Heart right ventricle (tissue), 16 donors: ENCODE measurements around the gene XNDC1N. TPM values are rescaled to one million over a fixed set of nuclear protein-coding genes. Genes with fewer than 3 reads are reported as not detected.

ENCODE experiments used
- ATAC-seq, 8 donors: fragments of 200-7000 bp; cut with Tn5 transposase; one replicate each; pipeline ENCODE4 v1.9.1; 2020; ENCODE audit warnings: mild to moderate bottlenecking in 8 of 8, moderate library complexity in 8 of 8, moderate number of reproducible peaks in 1 of 8
- DNase-seq, 2 donors: peaks; one replicate each; pipeline ENCODE4 v3.0.0-alpha.2; 2020
- H3K27ac ChIP-seq, 10 donors: fragments of 200-600 bp; sonication (generic) in 2 of 10; one replicate each; pipeline versions ENCODE4 v1.5.0 to v1.8.0; 2020 to 2022; ENCODE audit warnings: mild to moderate bottlenecking in 3 of 10
- H3K27me3 ChIP-seq, 7 donors: fragments of 200-600 bp; one replicate each; pipeline ENCODE4 v1.8.0; 2021 to 2022; ENCODE audit warnings: mild to moderate bottlenecking in 2 of 7
- H3K36me3 ChIP-seq, 9 donors: fragments of 200-600 bp; sonication (generic) in 1 of 9; one replicate each; pipeline versions ENCODE4 v1.5.0 to v1.8.0; 2020 to 2022; ENCODE audit warnings: mild to moderate bottlenecking in 2 of 9
- H3K4me1 ChIP-seq, 9 donors: fragments of 200-600 bp; sonication (generic) in 1 of 9; one replicate each; pipeline versions ENCODE4 v1.5.0 to v1.8.0; 2020 to 2022; ENCODE audit warnings: mild to moderate bottlenecking in 4 of 9
- H3K4me3 ChIP-seq, 10 donors: fragments of 200-600 bp; sonication (generic) in 2 of 10; one replicate each; pipeline versions ENCODE4 v1.5.0 to v1.8.0; 2020 to 2022; ENCODE audit warnings: mild to moderate bottlenecking in 7 of 10, moderate library complexity in 2 of 10
- H3K9me3 ChIP-seq, 11 donors: fragments of 200-600 bp in 10 of 11; sonication (generic) in 2 of 11; one replicate each; pipeline versions ENCODE4 v1.5.0 to v1.8.0; 2013 to 2022; ENCODE audit warnings: mild to moderate bottlenecking in 2 of 11, control low read depth in 1 of 11, moderate library complexity in 1 of 11
- CTCF ChIP-seq, 9 donors: fragments of 200-600 bp; sonication (generic) in 2 of 9; IDR thresholded peaks; one replicate each; pipeline versions ENCODE4 v1.5.0 to v1.8.0; 2021 to 2022; ENCODE audit warnings: antibody characterized with exemption in 9 of 9, mild to moderate bottlenecking in 5 of 9, moderate library complexity in 1 of 9
- WGBS, 2 donors: extraction: QIAGEN DNeasy Blood & Tissue Kit; methylation state at CpG; one replicate each; pipeline ENCODE4 v1.1.7; 2013; ENCODE audit warnings: inconsistent platforms in 1 of 2; 5-methylcytosine and 5-hydroxymethylcytosine counted together
- intact Hi-C, 10 donors: fragments of 100-400 bp; cut with DNase I; formaldehyde crosslinking; loops; one replicate each; pipeline versions ENCODE4 v1.11.1 to v1.14.2; 2022
- polyA plus RNA-seq, 2 donors: library from polyadenylated mRNA; stranded (reverse); fragments of 200-250 nt; gene quantifications; one replicate each; pipeline ENCODE4 v1.2.3, GENCODE V29; 2013
- total RNA-seq, 10 donors: library from RNA; stranded (reverse); fragmentation: NEBNext Ultra II Directional in 3 of 10; extraction: Animal tissue kit (Norgen Biotek cat#: 25700) in 3 of 10; gene quantifications; one replicate each; pipeline versions ENCODE4 v1.2.1 to v1.2.4, GENCODE V29; 2021 to 2023
- donor health status: Arrhythmogenic right ventricular cardiomyopathy.
- donor health status: ischemic (EF 13 %, LVEDD 7.1; RV severe dilation, severe dysfunction).
- donor health status: healthy with polysubstance abuse.
- donor health status: DM: no; HTN: yes; CAD: no.
- donor health status: DM: no; HTN: no; CAD: no.
- donor health status: ischemic (EF 25% LVEDD 6.9; RV normal size, moderate dysfunction).
- donor health status: ischemic (EF 25% LVEDD 5.7; RV mildly dilated, moderate dysfunction).
- donor health status: healthy.
- donor health status: DM: yes; HTN: yes; CAD: no.
- donor health status: Ischemic cardiomyopathy.
- donor health status: ischemic (EF 35%, LVEDD 5.7; RV mildly dilated, moderate dysfunction).
- donor health status: nonischemic (EF 11% LVEDD 7.7; RV severe dilation, severe dysfunction).
- donor health status: DM: yes; HTN: yes; CAD: no.
- donor health status: PGD.
- donor health status: ischemic (EF 29% LVEDD 5.4; RV normal size, mild dysfunction).
- donor health status: nonischemic (EF 23%, LVEDD 6.1; RV moderate dilation, normal function).

Gene XNDC1N
- total and polyA plus RNA-seq, 12 donors = 1.00 to 4.7 (median 3.4) TPM

- no peaks in the 10 kb centered on the region for H3K36me3 ChIP-seq
- H3K4me3 ChIP-seq = no peak overlapping the region
- intact Hi-C loops = no loop called here
- 89 to 95% methylated on average over 1 of the region's 1 CpG for WGBS, 2 donors
- no peaks in the 10 kb centered on the region for H3K27me3 ChIP-seq
- DNase-seq (no peak), ATAC-seq (no peak)
- H3K27ac ChIP-seq = peak overlapping the region in 1 of 10 donors; percentile 1
- TF ChIP-seq CTCF (IDR thresholded peaks at IDR 0.05) = no peak
- H3K9me3 ChIP-seq = no peaks in the 10 kb centered on the region
- H3K4me1 ChIP-seq = peaks cover 0 to 51% (median 17%) of the 10 kb centered on the region in 9 donors
Measured at GRCh38 chr11:71937826-71938225, 9.4 kb upstream of the XNDC1N start.

DNA sequence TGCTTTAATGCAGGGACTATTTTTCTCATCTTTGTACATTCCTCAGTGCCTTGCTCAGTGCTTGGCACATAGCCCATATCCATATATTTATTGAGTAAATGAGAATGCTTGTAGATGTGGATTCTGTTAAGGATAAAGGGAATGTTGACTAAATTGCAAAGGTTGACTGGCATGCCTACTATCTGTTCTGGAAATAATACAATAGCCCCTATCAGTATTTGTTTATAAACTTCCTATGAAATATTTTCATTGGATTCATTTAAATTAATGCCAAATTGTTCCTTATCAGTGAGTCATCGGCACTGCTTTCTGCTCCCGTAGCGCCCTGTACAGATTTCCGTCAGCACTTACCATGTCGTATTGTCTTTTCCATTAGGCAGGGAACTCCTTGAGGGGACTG, 8.4 kb upstream of the XNDC1N start:
- DNase-seq (no peak), ATAC-seq (peak in 3 of 8 donors; percentile 16 to 48 (median 40))
- WGBS, 2 donors = 52 to 53% methylated on average over 5 of the region's 5 CpGs
- Histone ChIP-seq H3K4me1 (peaks cover 0 to 55% (median 19%) of the 10 kb centered on the region in 9 donors), H3K27ac (no peak overlapping the region), H3K4me3 (no peak overlapping the region), H3K9me3 (no peaks in the 10 kb centered on the region), H3K36me3 (no peaks in the 10 kb centered on the region), H3K27me3 (no peaks in the 10 kb centered on the region)
- TF ChIP-seq CTCF (IDR thresholded peaks at IDR 0.05) = no peak
- intact Hi-C loops = no loop called here

GRCh38 chr11:71935338-71935925, 7.0 kb upstream of the XNDC1N start:
- Histone ChIP-seq H3K27me3 (no peaks in the 10 kb centered on the region), H3K36me3 (no peaks in the 10 kb centered on the region), H3K4me1 (peaks cover 0 to 64% (median 32%) of the 10 kb centered on the region in 9 donors), H3K4me3 (no peak overlapping the region), H3K27ac (no peak overlapping the region), H3K9me3 (no peaks in the 10 kb centered on the region)
- no peak for ATAC-seq
- no peak for TF ChIP-seq CTCF (IDR thresholded peaks at IDR 0.05)
- 86 to 91% methylated on average over 4 of the region's 4 CpGs for WGBS, 2 donors
- DNase-seq = no peak
- intact Hi-C loops = no loop called here

- intact Hi-C loops = no loop called here
- H3K27ac ChIP-seq = no peak overlapping the region
Measured at GRCh38 chr11:71934213-71934612, 5.8 kb upstream of the XNDC1N start.

More at GRCh38 chr11:71934213-71934612, 5.8 kb upstream of the XNDC1N start:
- Histone ChIP-seq H3K4me1 (peaks cover 0 to 70% (median 43%) of the 10 kb centered on the region in 9 donors), H3K9me3 (no peaks in the 10 kb centered on the region), H3K36me3 (no peaks in the 10 kb centered on the region), H3K4me3 (no peak overlapping the region), H3K27me3 (no peaks in the 10 kb centered on the region)
- no peak for ATAC-seq
- no peak for DNase-seq
- 43 to 48% methylated on average over 2 of the region's 2 CpGs for WGBS, 2 donors
- no peak for TF ChIP-seq CTCF (IDR thresholded peaks at IDR 0.05)
